ENCODE results near the gene FAM20B. TPM values are rescaled to one million over a fixed set of nuclear protein-coding genes. Genes with fewer than 3 reads are reported as not detected.
"Not testable (repeated sequence)": the region's sequence is repeated elsewhere in the genome, so short reads cannot be mapped to it uniquely, and the experiment has no call there.

FAM20B gene
- total RNA-seq, 2 experiments from 2014 or later = 35.1 to 36.1 TPM

GRCh38 chr1:179040175-179040551, 14.5 kb downstream of the FAM20B start:
- peaks cover 46% of the 10 kb centered on the region for H3K4me1 Mint-ChIP-seq (ENCODE audit: low read depth)
- intact Hi-C loops (cut with micrococcal nuclease); H3K27ac Mint-ChIP-seq; H3K9me3 Mint-ChIP-seq; H3K36me3 Mint-ChIP-seq (ENCODE audit: low read depth); DNase-seq; H3K4me3 Mint-ChIP-seq; H3K27me3 Mint-ChIP-seq (ENCODE audit: low read depth): not testable (repeated sequence)
- CTCF ChIA-PET = interaction anchor here (1.6 kb wide), 1 partner anchor 14 kb away, joined by 3 read pairs; no protein-coding TSS in a partner anchor

- Mint-ChIP-seq H3K4me1 (ENCODE audit: low read depth) (peaks cover 27% of the 10 kb centered on the region), H3K4me3 (no peak overlapping the region), H3K27me3 (ENCODE audit: low read depth) (no peaks in the 10 kb centered on the region), H3K27ac (no peak overlapping the region), H3K36me3 (ENCODE audit: low read depth) (peaks cover 6% of the 10 kb centered on the region), H3K9me3 (no peaks in the 10 kb centered on the region)
- intact Hi-C loops (cut with micrococcal nuclease) = no loop called here
- no peak for DNase-seq
- CTCF ChIA-PET = no interaction called here
Observed at GRCh38 chr1:179042087-179042486, 16.4 kb downstream of the FAM20B start.

GRCh38 chr1:179042700-179043099, 17.0 kb downstream of the FAM20B start:
- H3K9me3 Mint-ChIP-seq = no peaks in the 10 kb centered on the region
- no peak overlapping the region for H3K27ac Mint-ChIP-seq
- peaks cover 22% of the 10 kb centered on the region for H3K4me1 Mint-ChIP-seq (ENCODE audit: low read depth)
- DNase-seq = no peak
- intact Hi-C loops (cut with micrococcal nuclease) = no loop called here
- H3K36me3 Mint-ChIP-seq (ENCODE audit: low read depth) = peaks cover 6% of the 10 kb centered on the region
- no peaks in the 10 kb centered on the region for H3K27me3 Mint-ChIP-seq (ENCODE audit: low read depth)
- CTCF ChIA-PET = no interaction called here
- H3K4me3 Mint-ChIP-seq = no peak overlapping the region

GRCh38 chr1:179043266-179043665, 17.6 kb downstream of the FAM20B start:
- DNase-seq = no peak
- Mint-ChIP-seq H3K27me3 (ENCODE audit: low read depth) (no peaks in the 10 kb centered on the region), H3K4me1 (ENCODE audit: low read depth) (peaks cover 19% of the 10 kb centered on the region), H3K4me3 (no peak overlapping the region), H3K36me3 (ENCODE audit: low read depth) (peaks cover 7% of the 10 kb centered on the region), H3K9me3 (no peaks in the 10 kb centered on the region), H3K27ac (no peak overlapping the region)
- intact Hi-C loops (cut with micrococcal nuclease) = no loop called here
- CTCF ChIA-PET = no interaction called here

GRCh38 chr1:179043907-179044306, 18.2 kb downstream of the FAM20B start:
- CTCF ChIA-PET = no interaction called here
- H3K27ac Mint-ChIP-seq = no peak overlapping the region
- no peaks in the 10 kb centered on the region for H3K27me3 Mint-ChIP-seq (ENCODE audit: low read depth)
- peaks cover 13% of the 10 kb centered on the region for H3K4me1 Mint-ChIP-seq (ENCODE audit: low read depth)
- intact Hi-C loops (cut with micrococcal nuclease) = no loop called here
- peaks cover 8% of the 10 kb centered on the region for H3K36me3 Mint-ChIP-seq (ENCODE audit: low read depth)
- DNase-seq = no peak
- no peaks in the 10 kb centered on the region for H3K9me3 Mint-ChIP-seq
- no peak overlapping the region for H3K4me3 Mint-ChIP-seq

- Mint-ChIP-seq H3K4me3 (no peak overlapping the region), H3K9me3 (no peaks in the 10 kb centered on the region), H3K27me3 (ENCODE audit: low read depth) (no peaks in the 10 kb centered on the region), H3K27ac (no peak overlapping the region), H3K4me1 (ENCODE audit: low read depth) (peaks cover 8% of the 10 kb centered on the region), H3K36me3 (ENCODE audit: low read depth) (peaks cover 8% of the 10 kb centered on the region)
- intact Hi-C loops (cut with micrococcal nuclease) = no loop called here
- no peak for DNase-seq
- CTCF ChIA-PET = interaction anchor here (0.6 kb wide), 1 partner anchor 117 kb away, joined by 3 read pairs; no protein-coding TSS in a partner anchor
Observed at GRCh38 chr1:179046808-179047635, 21.3 kb downstream of the FAM20B start.

GRCh38 chr1:179047636-179047997, 21.9 kb downstream of the FAM20B start:
- Mint-ChIP-seq H3K27ac (no peak overlapping the region), H3K4me1 (ENCODE audit: low read depth) (peaks cover 6% of the 10 kb centered on the region), H3K4me3 (no peak overlapping the region), H3K27me3 (ENCODE audit: low read depth) (no peaks in the 10 kb centered on the region), H3K9me3 (no peaks in the 10 kb centered on the region), H3K36me3 (ENCODE audit: low read depth) (peaks cover 8% of the 10 kb centered on the region)
- intact Hi-C loops (cut with micrococcal nuclease) = no loop called here
- CTCF ChIA-PET = interaction anchor here (0.6 to 1.0 kb wide), 2 partner anchors 117 to 321 kb away, joined by 3 read pairs; no protein-coding TSS in a partner anchor
- DNase-seq = no peak

GRCh38 chr1:179048339-179049124, 22.8 kb downstream of the FAM20B start:
- H3K9me3 Mint-ChIP-seq = no peaks in the 10 kb centered on the region
- no peak for DNase-seq
- intact Hi-C loops (cut with micrococcal nuclease) = no loop called here
- no peak overlapping the region for H3K27ac Mint-ChIP-seq
- H3K36me3 Mint-ChIP-seq (ENCODE audit: low read depth) = peaks cover 6% of the 10 kb centered on the region
- H3K4me3 Mint-ChIP-seq = no peak overlapping the region
- peaks cover 1% of the 10 kb centered on the region for H3K4me1 Mint-ChIP-seq (ENCODE audit: low read depth)
- no peaks in the 10 kb centered on the region for H3K27me3 Mint-ChIP-seq (ENCODE audit: low read depth)
- CTCF ChIA-PET = interaction anchor here (1.0 kb wide), 1 partner anchor 320 kb away, joined by 3 read pairs; no protein-coding TSS in a partner anchor

GRCh38 chr1:179052776-179053175, 27.1 kb downstream of the FAM20B start:
- DNase-seq = no peak
- peaks cover 2% of the 10 kb centered on the region for H3K9me3 Mint-ChIP-seq
- H3K27ac Mint-ChIP-seq = no peak overlapping the region
- H3K27me3 Mint-ChIP-seq (ENCODE audit: low read depth) = no peaks in the 10 kb centered on the region
- H3K4me3 Mint-ChIP-seq = no peak overlapping the region
- CTCF ChIA-PET = no interaction called here
- H3K36me3 Mint-ChIP-seq (ENCODE audit: low read depth) = peaks cover 23% of the 10 kb centered on the region
- no peaks in the 10 kb centered on the region for H3K4me1 Mint-ChIP-seq (ENCODE audit: low read depth)
- intact Hi-C loops (cut with micrococcal nuclease) = no loop called here

GRCh38 chr1:179053486-179053885, 27.8 kb downstream of the FAM20B start:
- H3K27ac Mint-ChIP-seq = no peak overlapping the region
- no peak for DNase-seq
- CTCF ChIA-PET = no interaction called here
- H3K4me1 Mint-ChIP-seq (ENCODE audit: low read depth) = no peaks in the 10 kb centered on the region
- H3K27me3 Mint-ChIP-seq (ENCODE audit: low read depth) = no peaks in the 10 kb centered on the region
- H3K4me3 Mint-ChIP-seq = no peak overlapping the region
- intact Hi-C loops (cut with micrococcal nuclease) = no loop called here
- peaks cover 24% of the 10 kb centered on the region for H3K36me3 Mint-ChIP-seq (ENCODE audit: low read depth)
- H3K9me3 Mint-ChIP-seq = peaks cover 2% of the 10 kb centered on the region

GRCh38 chr1:179055937-179056336, 30.2 kb downstream of the FAM20B start:
- Mint-ChIP-seq H3K4me3 (no peak overlapping the region), H3K4me1 (ENCODE audit: low read depth) (no peaks in the 10 kb centered on the region), H3K9me3 (peaks cover 2% of the 10 kb centered on the region), H3K27ac (no peak overlapping the region), H3K27me3 (ENCODE audit: low read depth) (no peaks in the 10 kb centered on the region), H3K36me3 (ENCODE audit: low read depth) (peaks cover 24% of the 10 kb centered on the region)
- CTCF ChIA-PET = no interaction called here
- DNase-seq = no peak
- intact Hi-C loops (cut with micrococcal nuclease) = no loop called here

GRCh38 chr1:179058487-179059483, 33.1 kb downstream of the FAM20B start:
- no peak overlapping the region for H3K27ac Mint-ChIP-seq
- no peaks in the 10 kb centered on the region for H3K27me3 Mint-ChIP-seq (ENCODE audit: low read depth)
- CTCF ChIA-PET = interaction anchor here (0.9 kb wide), 1 partner anchor 56 kb away, joined by 3 read pairs; no protein-coding TSS in a partner anchor
- H3K36me3 Mint-ChIP-seq (ENCODE audit: low read depth) = peaks cover 27% of the 10 kb centered on the region
- peaks cover 2% of the 10 kb centered on the region for H3K9me3 Mint-ChIP-seq
- H3K4me1 Mint-ChIP-seq (ENCODE audit: low read depth) = peaks cover 2% of the 10 kb centered on the region
- DNase-seq = no peak
- no peak overlapping the region for H3K4me3 Mint-ChIP-seq
- intact Hi-C loops (cut with micrococcal nuclease) = no loop called here
